HCEC 1CT (cell line): ENCODE data around the gene NBEAL1.
"Not testable (repeated sequence)": the region's sequence is repeated elsewhere in the genome, so short reads cannot be mapped to it uniquely, and the experiment has no call there.

Source experiments
- DNase-seq: peaks from one replicate; pipeline ENCODE4 v3.0.0-alpha.2; 2017

The NBEAL1 gene

GRCh38 chr2:203040966-203041521 is 26.4 kb downstream of the NBEAL1 start:
- no peak for DNase-seq

- no peak for DNase-seq
Observed at GRCh38 chr2:203042178-203042577, 27.5 kb downstream of the NBEAL1 start.

GRCh38 chr2:203043226-203043625 is 28.6 kb downstream of the NBEAL1 start:
- no peak for DNase-seq

DNA sequence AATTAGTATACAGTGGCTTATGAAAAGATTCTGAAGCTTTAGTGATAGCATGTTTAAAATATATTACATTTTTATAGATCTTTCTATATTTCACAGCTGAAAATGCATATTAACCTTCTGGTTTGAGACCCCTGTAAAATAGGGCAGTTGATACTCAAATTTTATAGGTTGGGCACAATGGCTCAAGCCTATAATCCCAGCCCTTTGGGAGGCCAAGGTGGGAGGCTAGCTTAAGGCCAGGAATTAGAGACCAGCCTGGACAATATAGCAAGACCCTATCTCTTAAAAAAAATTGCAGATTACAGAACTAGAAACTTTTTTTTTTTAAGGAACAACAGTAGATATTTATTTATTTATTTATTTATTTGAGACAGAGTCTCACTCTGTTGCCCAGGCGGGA is 31.2 kb downstream of the NBEAL1 start:
- no peak for DNase-seq

DNA sequence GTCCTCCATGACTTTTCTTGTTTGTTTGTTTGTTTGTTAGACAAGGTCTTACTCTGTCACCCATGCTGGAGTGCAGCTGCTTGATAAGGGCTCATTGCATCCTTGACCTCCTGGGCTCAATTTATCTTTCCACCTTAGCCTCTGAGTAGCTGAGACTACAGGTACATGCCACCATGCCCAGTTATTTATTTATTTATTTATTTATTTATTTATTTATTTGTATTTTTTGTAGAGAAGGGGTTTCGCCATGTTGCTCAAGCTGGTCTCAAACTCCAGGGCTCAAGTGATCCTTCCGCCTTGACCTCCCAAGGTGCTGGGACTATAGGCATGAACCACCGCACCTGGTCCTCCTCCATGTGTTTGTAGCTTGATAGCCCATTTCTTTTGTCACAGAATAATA is 37.9 kb downstream of the NBEAL1 start:
- DNase-seq, result no peak

DNA sequence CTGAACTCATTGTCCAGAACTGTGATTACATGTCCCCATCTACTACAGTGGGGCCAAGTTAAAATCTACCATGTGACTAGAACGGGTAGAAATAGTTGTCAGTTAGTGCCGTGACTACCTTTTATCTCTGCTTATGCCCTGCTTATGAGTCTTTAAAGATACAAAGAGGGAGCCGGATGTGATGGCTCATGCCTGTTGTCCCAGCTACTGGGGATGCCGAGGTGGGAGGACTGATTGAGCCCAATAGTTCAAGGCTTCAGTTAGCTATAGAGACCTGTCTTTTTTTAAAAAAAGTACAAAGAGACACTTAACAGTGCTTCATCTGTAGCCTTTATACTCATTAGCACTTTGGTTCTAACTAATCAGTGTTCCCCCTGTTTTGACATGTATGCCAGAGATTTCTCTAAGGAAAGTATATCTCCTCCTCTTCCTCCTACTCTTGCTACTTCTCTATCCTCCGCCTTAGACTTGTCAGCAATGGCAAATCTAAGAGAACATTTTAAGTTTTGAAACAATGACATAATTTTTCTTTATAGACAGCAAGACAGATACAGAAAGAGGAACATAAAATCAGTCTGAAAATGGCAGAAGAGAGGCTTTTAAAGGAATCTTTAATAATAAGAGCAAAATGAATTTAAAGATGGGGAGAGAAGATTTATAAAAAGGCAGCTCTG is 45.0 kb downstream of the NBEAL1 start:
- no peak for DNase-seq

- DNase-seq, result peak; percentile 35
Observed at GRCh38 chr2:203061346-203061745, 46.7 kb downstream of the NBEAL1 start.

DNA sequence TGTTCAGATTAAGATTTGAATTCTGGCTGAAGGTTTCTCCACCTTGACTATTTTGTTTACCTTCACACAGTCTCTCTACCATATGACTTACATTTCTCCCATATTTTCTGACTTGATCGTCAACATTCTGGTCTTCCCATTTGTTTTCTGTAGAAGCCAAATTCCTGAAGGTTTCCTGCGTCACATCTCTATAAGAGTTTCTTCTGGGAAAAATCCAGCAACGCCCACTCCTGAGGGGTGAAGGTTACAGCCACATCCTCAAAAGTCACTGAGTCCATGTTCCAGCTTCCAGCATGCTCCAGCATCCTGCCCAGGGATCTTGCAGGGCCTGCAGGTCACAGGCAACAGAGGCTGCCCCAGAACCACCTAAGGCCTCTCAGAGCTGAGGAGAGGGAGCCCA is 47.5 kb downstream of the NBEAL1 start:
- no peak for DNase-seq

DNA sequence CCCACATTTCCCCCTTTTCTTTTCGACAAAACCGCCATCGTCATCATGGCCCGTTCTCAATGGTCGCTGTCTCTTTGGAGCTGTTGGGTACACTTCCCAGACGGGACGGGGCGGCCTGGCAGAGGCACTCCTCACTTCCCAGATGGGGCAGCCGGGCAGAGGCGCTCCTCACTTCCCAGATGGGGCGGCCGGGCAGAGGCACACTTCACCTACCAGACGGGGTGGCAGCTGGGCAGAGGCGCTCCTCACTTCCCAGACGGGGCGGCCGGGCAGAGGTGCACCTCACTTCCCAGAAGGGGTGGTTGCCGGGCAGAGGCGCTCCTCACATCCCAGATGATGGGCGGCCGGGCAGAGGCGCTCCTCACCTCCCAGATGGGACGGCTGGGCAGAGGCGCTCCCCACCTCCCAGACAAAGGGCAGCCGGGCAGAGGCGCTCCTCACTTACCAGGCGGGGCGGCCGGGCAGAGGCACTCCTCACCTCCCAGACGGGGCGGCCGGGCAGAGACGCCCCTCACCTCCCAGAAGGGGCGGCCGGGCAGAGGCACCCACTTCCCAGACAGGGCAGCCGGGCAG is 51.9 kb downstream of the NBEAL1 start:
- DNase-seq, result not testable (repeated sequence)

- no peak for DNase-seq
Observed at GRCh38 chr2:203070701-203071100, 56.0 kb downstream of the NBEAL1 start.

DNA sequence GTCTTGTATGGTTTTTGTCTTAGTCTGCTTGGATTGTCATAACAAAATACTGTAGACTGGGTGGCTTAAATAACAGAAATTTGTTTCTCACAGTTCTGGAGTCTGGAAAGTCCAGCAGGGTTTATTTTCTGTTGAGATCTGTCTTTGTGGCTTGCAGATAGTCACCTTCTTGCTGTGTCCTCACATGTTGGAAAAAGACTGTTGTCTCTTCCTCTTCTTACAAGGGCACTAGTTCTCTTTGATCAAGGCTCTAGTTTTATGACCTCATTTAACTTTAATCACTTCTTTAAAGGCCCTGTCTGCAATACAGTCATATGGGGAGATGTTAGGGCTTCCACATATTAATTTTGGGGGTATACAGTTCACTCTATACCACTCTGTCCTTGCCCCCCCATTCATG is 56.5 kb downstream of the NBEAL1 start:
- no peak for DNase-seq

- DNase-seq, result no peak
Observed at GRCh38 chr2:203072371-203072770, 57.7 kb downstream of the NBEAL1 start.

- DNase-seq, result peak; percentile 48
Observed at GRCh38 chr2:203077451-203077850, 62.8 kb downstream of the NBEAL1 start.

DNA sequence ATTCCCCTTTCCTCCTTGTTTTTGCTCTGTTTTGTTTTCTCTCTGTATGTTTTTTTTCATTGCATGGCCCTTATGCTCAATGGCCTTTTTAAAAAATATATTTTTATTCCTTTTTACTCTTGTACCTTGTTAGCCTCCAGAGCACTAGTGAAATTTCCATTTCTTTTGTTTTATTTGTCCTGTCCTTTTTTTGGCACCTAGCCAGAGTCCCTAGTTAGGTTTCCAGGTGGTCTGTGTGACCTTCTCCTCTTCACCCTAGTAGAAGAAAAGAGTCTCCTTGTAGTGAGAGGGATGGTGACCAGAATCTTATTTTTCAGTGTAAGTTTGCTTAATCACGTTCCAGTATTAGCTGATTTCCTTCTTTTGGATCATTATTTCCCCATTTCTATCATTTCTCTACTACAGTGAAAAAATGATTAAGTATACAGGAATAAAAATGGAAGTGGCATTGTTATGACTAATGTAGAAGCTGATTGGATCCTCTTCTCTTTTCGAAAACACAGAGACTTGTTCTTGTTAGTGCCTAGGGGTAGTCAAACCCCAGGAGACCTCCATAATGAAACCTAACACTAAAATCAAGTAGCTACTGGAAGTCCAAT is 65.9 kb downstream of the NBEAL1 start:
- DNase-seq, result no peak

DNA sequence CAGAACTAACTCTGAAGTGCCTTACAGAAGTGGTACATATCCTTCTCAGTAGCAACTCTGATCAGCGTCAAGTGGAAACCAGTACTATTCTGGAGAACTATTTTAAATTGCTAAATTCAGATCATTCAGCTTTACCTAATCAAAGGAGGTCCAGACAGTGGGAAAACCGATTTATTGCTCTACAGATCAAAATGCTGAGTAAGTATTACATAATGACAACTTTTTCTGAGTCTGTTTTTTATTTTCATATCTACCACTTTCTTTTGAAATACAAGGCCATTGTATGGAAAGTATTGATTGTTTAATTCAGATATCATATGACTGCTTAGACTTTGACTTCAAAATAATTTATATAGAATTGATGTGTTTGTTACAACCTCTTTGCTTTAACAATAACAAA is 68.7 kb downstream of the NBEAL1 start:
- DNase-seq, result no peak

DNA sequence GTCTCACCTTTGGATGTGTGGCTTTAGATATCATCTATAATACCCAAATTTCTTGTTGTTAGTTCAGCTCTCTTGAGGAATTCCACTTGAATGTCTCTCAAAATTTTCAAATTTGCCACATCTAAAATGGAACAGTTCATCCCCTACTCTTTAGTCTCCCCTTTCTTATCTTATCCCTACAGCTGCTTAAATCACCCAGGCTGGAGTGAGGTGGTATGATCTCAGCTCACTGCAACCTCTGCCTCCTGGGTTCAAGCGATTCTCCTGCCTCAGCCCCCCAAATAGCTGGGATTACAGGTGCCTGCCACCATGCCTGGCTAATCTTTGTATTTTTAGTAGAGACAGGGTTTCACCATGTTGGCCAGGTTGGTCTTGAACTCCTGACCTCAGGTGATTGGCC is 71.7 kb downstream of the NBEAL1 start:
- not testable (repeated sequence) for DNase-seq

GRCh38 chr2:203090721-203091120 is 76.0 kb downstream of the NBEAL1 start:
- not testable (repeated sequence) for DNase-seq

- DNase-seq, result no peak
Observed at GRCh38 chr2:203097735-203098134, 83.1 kb downstream of the NBEAL1 start.

DNA sequence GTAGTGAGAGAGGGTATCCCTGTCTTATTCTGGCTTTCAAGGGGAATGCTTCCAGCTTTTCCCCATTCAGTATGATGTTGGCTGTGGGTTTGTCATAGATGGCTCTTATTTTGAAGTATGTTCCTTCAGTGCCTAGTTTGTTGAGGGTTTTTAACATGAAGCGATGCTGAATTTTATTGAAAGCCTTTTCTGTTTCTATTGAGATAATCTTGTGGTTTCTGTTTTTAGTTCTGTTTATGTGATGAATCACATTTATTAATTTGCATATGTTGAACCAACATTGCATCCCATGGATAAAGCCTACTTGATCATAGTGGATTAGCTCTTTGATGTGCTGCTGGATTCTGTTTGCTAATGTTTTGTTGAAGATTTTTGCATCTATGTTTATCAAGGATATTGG is 87.7 kb downstream of the NBEAL1 start:
- peak; percentile 46 for DNase-seq

DNA sequence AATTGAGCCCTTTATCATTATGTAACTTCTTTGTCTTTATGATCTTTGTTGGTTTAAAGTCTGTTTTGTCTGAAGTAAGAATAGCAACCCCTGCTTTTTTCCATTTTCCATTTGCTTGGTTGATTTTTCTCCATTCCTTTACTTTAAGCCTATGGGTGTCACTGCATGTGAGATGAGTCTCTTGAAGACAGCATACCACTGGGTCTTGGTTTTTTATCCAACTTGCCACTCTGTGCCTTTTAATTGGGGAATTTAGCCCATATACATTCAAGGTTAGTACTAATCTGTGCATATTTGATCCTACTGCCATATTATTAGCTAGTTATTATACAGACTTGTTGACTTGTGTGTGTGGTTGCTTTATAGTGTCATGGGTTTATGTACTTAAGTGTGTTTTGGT is 89.6 kb downstream of the NBEAL1 start:
- no peak for DNase-seq

GRCh38 chr2:203105996-203106395 is 91.3 kb downstream of the NBEAL1 start:
- no peak for DNase-seq

GRCh38 chr2:203110496-203110895 is 95.8 kb downstream of the NBEAL1 start:
- DNase-seq, result not testable (repeated sequence)

- no peak for DNase-seq
Observed at GRCh38 chr2:203112342-203112741, 97.7 kb downstream of the NBEAL1 start.

- not testable (repeated sequence) for DNase-seq
Observed at GRCh38 chr2:203115201-203115700, 100.6 kb downstream of the NBEAL1 start.
